ENCODE results near the gene LRRN2. TPM values are rescaled to one million over a fixed set of nuclear protein-coding genes. Genes with fewer than 3 reads are reported as not detected.

The LRRN2 gene
- total RNA-seq, 1 donor: not detected

- no peak for DNase-seq (ENCODE audit: low read depth)
- H3K4me3 ChIP-seq (ENCODE audit: low read depth, low read length): no peak overlapping the region
- TF ChIP-seq CTCF (IDR thresholded peaks at IDR 0.05; ENCODE audit: insufficient read depth, low read length): no peak
Measured at GRCh38 chr1:204568576-204569315, 116.8 kb downstream of the LRRN2 start.

Small RNA genes lying within 50 kb of the gene (small RNA-seq; reads per million reads assigned to genes)
- gene RF00601 (not detected), gene RNA5SP75 (not detected)

Other genes with a start within 250 kb of the LRRN2 start
- gene PIK3C2B, start 190.9 kb downstream of the LRRN2 start, total RNA-seq (ENCODE audit: low replicate concordance): 4.5 and 8.2 TPM in 2 replicates
- 55.1 and 107 TPM in 2 replicates for gene MDM4, start 169.3 kb downstream of the LRRN2 start, total RNA-seq (ENCODE audit: low replicate concordance)
- gene NFASC, start 185.1 kb upstream of the LRRN2 start, total RNA-seq (ENCODE audit: low replicate concordance): 22.0 and 25.9 TPM in 2 replicates